ENCODE data around the gene MBNL3.

DNA sequence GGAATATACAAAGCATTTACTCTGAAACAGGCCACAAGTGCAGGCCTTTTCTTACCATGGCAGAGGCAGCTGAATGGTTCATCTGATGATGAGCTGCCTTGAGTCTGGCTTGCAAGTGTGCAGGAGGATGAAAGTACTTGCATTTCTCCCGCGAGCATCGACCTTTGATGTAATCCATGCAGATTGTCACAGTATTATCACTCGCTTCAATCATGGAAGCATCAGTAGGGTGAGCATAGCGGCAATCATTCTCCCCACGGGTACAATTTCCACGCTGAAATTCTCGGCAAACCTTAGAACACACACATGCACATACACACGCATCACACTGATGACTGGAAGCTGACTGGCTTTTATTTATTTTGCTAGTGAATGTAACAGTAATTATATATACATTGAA lies 98.0 kb downstream of the MBNL3 start:
- TF ChIP-seq POLR2A (IDR thresholded peaks at IDR 0.05): no peak
- TF ChIP-seq, protein P1, sequence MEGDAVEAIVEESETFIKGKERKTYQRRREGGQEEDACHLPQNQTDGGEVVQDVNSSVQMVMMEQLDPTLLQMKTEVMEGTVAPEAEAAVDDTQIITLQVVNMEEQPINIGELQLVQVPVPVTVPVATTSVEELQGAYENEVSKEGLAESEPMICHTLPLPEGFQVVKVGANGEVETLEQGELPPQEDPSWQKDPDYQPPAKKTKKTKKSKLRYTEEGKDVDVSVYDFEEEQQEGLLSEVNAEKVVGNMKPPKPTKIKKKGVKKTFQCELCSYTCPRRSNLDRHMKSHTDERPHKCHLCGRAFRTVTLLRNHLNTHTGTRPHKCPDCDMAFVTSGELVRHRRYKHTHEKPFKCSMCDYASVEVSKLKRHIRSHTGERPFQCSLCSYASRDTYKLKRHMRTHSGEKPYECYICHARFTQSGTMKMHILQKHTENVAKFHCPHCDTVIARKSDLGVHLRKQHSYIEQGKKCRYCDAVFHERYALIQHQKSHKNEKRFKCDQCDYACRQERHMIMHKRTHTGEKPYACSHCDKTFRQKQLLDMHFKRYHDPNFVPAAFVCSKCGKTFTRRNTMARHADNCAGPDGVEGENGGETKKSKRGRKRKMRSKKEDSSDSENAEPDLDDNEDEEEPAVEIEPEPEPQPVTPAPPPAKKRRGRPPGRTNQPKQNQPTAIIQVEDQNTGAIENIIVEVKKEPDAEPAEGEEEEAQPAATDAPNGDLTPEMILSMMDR (IDR thresholded peaks at IDR 0.05): no peak

All from heart left ventricle (tissue), 13 donors.